HepG2 (cell line): Measurements from ENCODE around the gene TSPAN31.
A peak's percentile ranks its signal among the peaks of the same experiment; 100 is the strongest.

Experiments
- AHR ChIP-seq: IDR thresholded peaks from 2 replicates; pipeline ENCODE4 v1.6.1; 2018; ENCODE audit warnings: missing genetic modification reagents, missing compliant biosample characterization
- ATF6 ChIP-seq: sonication (generic); formaldehyde crosslinking; conservative IDR thresholded peaks from 2 replicates; pipeline ENCODE4 v1.4.0; 2020; ENCODE audit warnings: missing genetic modification reagents
- BCLAF1 ChIP-seq: fragments of 450-650 bp; IDR thresholded peaks from 2 replicates; pipeline ENCODE4 v1.6.1; 2017; ENCODE audit warnings: mild to moderate bottlenecking
- E2F1 ChIP-seq: sonication (generic); formaldehyde crosslinking; IDR thresholded peaks from 2 replicates; pipeline ENCODE4 v1.5.0; 2020; ENCODE audit warnings: missing genetic modification reagents
- EP300 ChIP-seq, 3 experiments: sonication (generic) in 1 of 3; formaldehyde crosslinking in 1 of 3; IDR thresholded peaks; 2 replicates each; pipeline versions ENCODE4 v1.5.1 to v1.6.1; 2011 to 2020; ENCODE audit warnings: low read depth in 2 of 3, low read length in 2 of 3, borderline replicate concordance in 1 of 3, improper control_type of control experiment in 1 of 3, mild to moderate bottlenecking in 1 of 3, missing genetic modification reagents in 1 of 3, moderate library complexity in 1 of 3
- EZH2 ChIP-seq: conservative IDR thresholded peaks from 2 replicates; pipeline ENCODE4 v1.6.1; 2012; ENCODE audit warnings: mild to moderate bottlenecking, low read depth, low read length, moderate library complexity
- HDAC2 ChIP-seq: sonication (generic); formaldehyde crosslinking; IDR thresholded peaks from 2 replicates; pipeline ENCODE4 v1.4.0; 2020; ENCODE audit warnings: missing genetic modification reagents
- JUN ChIP-seq: sonication (generic); formaldehyde crosslinking; IDR thresholded peaks from 2 replicates; pipeline ENCODE4 v1.4.0; 2020; ENCODE audit warnings: mild to moderate bottlenecking, missing genetic modification reagents
- MAZ ChIP-seq, 2 experiments: sonication (generic) in 1 of 2; formaldehyde crosslinking in 1 of 2; IDR thresholded peaks; 2 replicates each; pipeline versions ENCODE4 v1.5.0 to v1.6.1; 2012 to 2020; ENCODE audit warnings: low read depth in 2 of 2, mild to moderate bottlenecking in 2 of 2, borderline replicate concordance in 1 of 2, improper control_type of control experiment in 1 of 2, low read length in 1 of 2, missing genetic modification reagents in 1 of 2, moderate library complexity in 1 of 2
- POLR2A ChIP-seq, 2 experiments: IDR thresholded peaks; 2 replicates each; pipeline ENCODE4 v1.6.1; 2011; ENCODE audit warnings: low read depth in 2 of 2, low read length in 2 of 2, mild to moderate bottlenecking in 1 of 2, moderate library complexity in 1 of 2; ENCODE audit not compliant: insufficient read depth in 1 of 2
- SRF ChIP-seq: IDR thresholded peaks from 2 replicates; pipeline ENCODE4 v1.6.1; 2011; ENCODE audit warnings: mild to moderate bottlenecking, low read depth, low read length, moderate library complexity
- ZNF660 ChIP-seq: sonication (generic); formaldehyde crosslinking; IDR thresholded peaks from 2 replicates; pipeline ENCODE4 v1.5.1; 2020; ENCODE audit warnings: mild to moderate bottlenecking, low read depth, missing genetic modification reagents, borderline replicate concordance

- TF ChIP-seq POLR2A (IDR thresholded peaks at IDR 0.05; ENCODE audit: insufficient read depth in 1 of 2, low read depth in 2 of 2, low read length in 2 of 2) (no peak), EZH2 (peak; percentile 82; the same call in 1 of the 2 replicates), EP300 (IDR thresholded peaks at IDR 0.05; ENCODE audit: low read depth in 2 of 2, low read length in 2 of 2) (no peak), EP300 (CRISPR knock-in tag; IDR thresholded peaks at IDR 0.05; ENCODE audit: borderline replicate concordance) (no peak), E2F1 (CRISPR knock-in tag) (no peak), ZNF660 (CRISPR knock-in tag) (no peak), AHR (no peak), JUN (no peak), SRF (no peak), ATF6 (no peak), BCLAF1 (no peak), MAZ (IDR thresholded peaks at IDR 0.05; ENCODE audit: borderline replicate concordance, low read depth, low read length) (no peak), MAZ (CRISPR knock-in tag; IDR thresholded peaks at IDR 0.05; ENCODE audit: low read depth) (no peak), HDAC2 (no peak)
Measured at GRCh38 chr12:57736741-57737466, 7.9 kb upstream of the TSPAN31 start.
